Left colon (tissue), 2 donors: ENCODE data around the gene GLO1. TPM values are rescaled to one million over a fixed set of nuclear protein-coding genes. Genes with fewer than 3 reads are reported as not detected.
"Not testable (repeated sequence)": the region's sequence is repeated elsewhere in the genome, so short reads cannot be mapped to it uniquely, and the experiment has no call there.

Source experiments
- ATAC-seq: fragments of 200-7000 bp; cut with Tn5 transposase; one replicate; pipeline ENCODE4 v1.9.1; 2020; ENCODE audit warnings: mild to moderate bottlenecking, moderate library complexity
- DNase-seq, 2 donors: peaks; one replicate each; pipeline ENCODE4 v3.0.0-alpha.2; 2020
- intact Hi-C, 2 donors: fragments of 100-400 bp; cut with DNase I in 1 of 2; cut with micrococcal nuclease in 1 of 2; formaldehyde crosslinking; loops; one replicate each; pipeline versions ENCODE4 v1.11.2 to v1.14.0; 2022; cut with DNase I, micrococcal nuclease
- total RNA-seq, 2 donors: library from RNA; stranded (reverse); fragmentation: NEBNext Ultra II Directional; extraction: Animal tissue kit (Norgen Biotek cat#: 25700); gene quantifications; one replicate each; pipeline ENCODE4 v1.2.1, GENCODE V29; 2021
- donor health status: DM: no; HTN: no; CAD: no.
- donor health status: DM: yes; HTN: yes; CAD: no.

Gene GLO1
- total RNA-seq, 2 donors from 2014 or later = 49.4 to 58.4 TPM

- intact Hi-C loops = no loop called here
- no peak for ATAC-seq
Observed at GRCh38 chr6:38714239-38715015, 11.5 kb upstream of the GLO1 start.

GRCh38 chr6:38713812-38714211 lies 10.9 kb upstream of the GLO1 start:
- no peak for ATAC-seq
- intact Hi-C loops = no loop called here
- DNase-seq = no peak

More at GRCh38 chr6:38714239-38715015, 11.5 kb upstream of the GLO1 start:
- no peak for DNase-seq

- intact Hi-C loops = no loop called here
- DNase-seq (no peak), ATAC-seq (peak; percentile 52)
Observed at GRCh38 chr6:38708496-38708895, 5.6 kb upstream of the GLO1 start.

GRCh38 chr6:38705924-38706323 lies 3.0 kb upstream of the GLO1 start:
- DNase-seq = no peak
- intact Hi-C loops = no loop called here
- no peak for ATAC-seq

GRCh38 chr6:38703949-38704590 lies 1.1 kb upstream of the GLO1 start:
- intact Hi-C loops = no loop called here
- no peak for ATAC-seq
- DNase-seq = no peak

- DNase-seq (no peak), ATAC-seq (no peak)
- intact Hi-C loops = no loop called here
Observed at GRCh38 chr6:38701551-38701950, 1.4 kb downstream of the GLO1 start.

GRCh38 chr6:38699702-38700101 lies 3.2 kb downstream of the GLO1 start:
- DNase-seq, intact Hi-C loops, ATAC-seq: not testable (repeated sequence)

- intact Hi-C loops = no loop called here
- ATAC-seq (no peak), DNase-seq (no peak)
Observed at GRCh38 chr6:38697846-38698245, 5.1 kb downstream of the GLO1 start.

GRCh38 chr6:38696345-38696744 lies 6.6 kb downstream of the GLO1 start:
- no peak for DNase-seq
- peak; percentile 88 for ATAC-seq
- intact Hi-C loops = no loop called here

- intact Hi-C loops = no loop called here
- DNase-seq = no peak
- ATAC-seq = no peak
Observed at GRCh38 chr6:38695933-38696332, 7.0 kb downstream of the GLO1 start.

- no peak for DNase-seq
- intact Hi-C loops = no loop called here
- ATAC-seq = peak; percentile 68
Observed at GRCh38 chr6:38695227-38695900, 7.6 kb downstream of the GLO1 start.

- DNase-seq (peak; percentile 34 to 46), ATAC-seq (peak; percentile 89)
- intact Hi-C loops = no loop called here
Observed at GRCh38 chr6:38688579-38689087, 14.3 kb downstream of the GLO1 start.

- DNase-seq (no peak), ATAC-seq (no peak)
- intact Hi-C loops = no loop called here
Observed at GRCh38 chr6:38687549-38687948, 15.4 kb downstream of the GLO1 start.

GRCh38 chr6:38687043-38687353 lies 15.9 kb downstream of the GLO1 start:
- no peak for DNase-seq
- intact Hi-C loops = no loop called here
- no peak for ATAC-seq

GRCh38 chr6:38686270-38687042 lies 16.5 kb downstream of the GLO1 start:
- ATAC-seq = no peak
- intact Hi-C loops = no loop called here
- no peak for DNase-seq

- DNase-seq (no peak), ATAC-seq (no peak)
- intact Hi-C loops = no loop called here
Observed at GRCh38 chr6:38684904-38685303, 18.0 kb downstream of the GLO1 start.

- no peak for ATAC-seq
- no peak for DNase-seq
- intact Hi-C loops = no loop called here
Observed at GRCh38 chr6:38684237-38684636, 18.7 kb downstream of the GLO1 start.

GRCh38 chr6:38681850-38682249 lies 21.1 kb downstream of the GLO1 start:
- ATAC-seq (no peak), DNase-seq (no peak)
- intact Hi-C loops = no loop called here

- ATAC-seq = no peak
- DNase-seq = no peak
- intact Hi-C loops = no loop called here
Observed at GRCh38 chr6:38679668-38680067, 23.3 kb downstream of the GLO1 start.
